HG02885 (cell line): ENCODE data around the gene RNF19B.
"Not testable (repeated sequence)": the region's sequence is repeated elsewhere in the genome, so short reads cannot be mapped to it uniquely, and the experiment has no call there.

Experiments used
- ATAC-seq: cut with Tn5 transposase; IDR thresholded peaks from one replicate; pipeline ENCODE4 v1.9.1; 2021; ENCODE audit warnings: mild to moderate bottlenecking; ENCODE audit not compliant: unreplicated experiment, poor library complexity

The RNF19B gene

DNA sequence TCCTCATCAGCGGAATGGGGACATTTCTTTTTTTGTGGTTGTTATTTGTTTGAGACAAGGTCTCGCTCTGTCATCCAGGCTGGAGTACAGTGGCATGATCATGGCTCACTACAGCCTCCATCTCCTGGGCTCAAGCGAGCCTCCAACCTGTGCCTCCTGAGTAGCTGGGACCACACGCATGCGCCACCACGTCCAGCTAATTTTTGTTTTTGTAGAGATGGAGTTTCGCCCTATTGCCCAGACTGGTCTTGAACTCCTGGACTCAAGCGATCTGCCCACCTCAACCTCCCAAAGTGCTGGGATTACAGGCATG lies 28.7 kb upstream of the RNF19B start:
- ATAC-seq, result not testable (repeated sequence)

DNA sequence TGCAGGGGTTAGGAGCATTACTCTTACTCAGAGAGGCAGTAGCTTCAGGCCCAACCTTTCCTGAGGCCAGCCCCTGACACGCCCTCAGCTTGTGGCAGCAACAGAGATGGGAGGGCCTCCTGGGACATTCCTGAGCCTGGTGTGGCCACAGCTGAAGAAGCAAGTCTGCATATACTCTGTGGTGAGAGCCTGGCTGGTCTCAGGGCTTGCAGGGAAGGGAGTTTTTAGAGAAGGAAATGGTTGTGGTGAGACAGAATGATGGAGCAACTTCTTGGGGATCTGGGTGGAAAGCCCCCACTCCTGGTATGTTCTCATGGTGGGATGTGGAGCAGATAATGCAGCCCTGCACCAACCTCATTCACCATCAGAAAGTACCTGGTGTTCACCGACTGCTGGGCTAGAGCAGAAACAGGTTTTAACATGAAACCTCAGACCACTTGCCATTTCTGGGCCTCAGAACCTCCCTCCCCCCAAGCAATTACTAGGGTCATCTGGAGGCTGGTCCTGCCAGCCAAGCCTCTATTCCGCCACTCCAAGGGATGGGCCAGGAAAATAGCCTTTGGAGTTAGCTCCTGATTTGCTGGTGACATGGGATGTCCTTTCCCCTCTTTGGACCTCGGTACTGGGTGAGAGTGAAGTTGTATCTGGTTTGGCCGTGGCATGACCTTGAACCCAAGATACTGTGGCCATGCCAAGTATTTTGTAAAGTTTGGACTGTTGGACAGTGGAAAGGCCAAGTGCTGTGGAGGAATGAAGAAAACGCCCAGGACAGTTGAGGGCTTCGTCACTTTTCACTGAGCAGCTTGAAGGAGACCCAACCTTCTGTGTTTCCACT lies 28.1 kb upstream of the RNF19B start:
- ATAC-seq, result peak; percentile 79

DNA sequence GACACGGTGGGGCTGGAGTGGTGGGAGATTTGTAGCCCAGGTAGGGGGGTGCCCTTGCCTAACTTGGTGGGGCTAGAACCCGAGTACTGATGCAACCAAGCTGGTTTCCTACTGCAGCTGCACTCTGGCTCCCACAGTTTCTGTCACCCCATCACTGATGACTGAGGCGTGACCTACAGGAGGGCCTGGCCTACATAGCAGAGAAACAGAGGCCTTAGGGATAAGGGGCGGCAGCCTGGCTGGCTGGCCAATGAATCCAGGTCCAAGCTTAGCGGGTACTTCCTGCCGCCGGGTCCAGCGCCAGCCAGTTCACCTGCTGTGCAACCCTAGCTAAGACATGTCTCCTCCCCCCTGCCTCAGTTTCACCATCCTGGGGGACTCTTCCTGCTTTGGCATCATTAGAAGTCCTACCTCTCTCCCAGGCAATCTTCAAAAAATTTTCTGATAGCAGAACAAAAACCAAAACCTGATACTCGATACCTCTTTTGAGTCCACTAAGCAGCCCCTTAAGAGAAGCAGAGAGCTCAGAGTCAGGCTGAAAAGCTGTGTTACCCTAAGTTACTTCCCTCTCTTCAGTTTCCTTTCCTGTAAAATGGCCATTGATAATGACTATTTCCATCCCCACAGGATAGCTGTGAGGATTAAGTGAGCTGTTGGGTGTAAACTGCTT lies 27.3 kb upstream of the RNF19B start:
- ATAC-seq, result peak; percentile 40

DNA sequence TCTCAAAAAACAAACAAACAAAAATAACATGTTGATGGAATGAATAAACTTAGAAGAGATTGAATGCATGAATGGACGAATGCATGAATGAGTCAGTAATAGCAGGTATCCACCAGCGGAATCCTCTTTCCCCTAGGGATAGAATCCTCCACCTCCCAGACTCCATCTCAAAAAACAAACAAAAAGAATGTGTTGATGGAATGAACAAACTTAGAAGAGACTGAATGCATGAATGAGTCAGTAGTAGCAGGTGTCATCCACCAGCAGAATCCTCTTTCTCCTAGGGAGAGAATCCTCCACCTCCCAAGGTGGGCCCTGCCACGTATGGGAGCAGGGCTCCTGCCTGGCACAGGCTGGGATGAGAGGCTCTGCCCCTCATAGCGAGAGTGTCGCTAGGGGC lies 26.8 kb upstream of the RNF19B start:
- ATAC-seq, result no peak

DNA sequence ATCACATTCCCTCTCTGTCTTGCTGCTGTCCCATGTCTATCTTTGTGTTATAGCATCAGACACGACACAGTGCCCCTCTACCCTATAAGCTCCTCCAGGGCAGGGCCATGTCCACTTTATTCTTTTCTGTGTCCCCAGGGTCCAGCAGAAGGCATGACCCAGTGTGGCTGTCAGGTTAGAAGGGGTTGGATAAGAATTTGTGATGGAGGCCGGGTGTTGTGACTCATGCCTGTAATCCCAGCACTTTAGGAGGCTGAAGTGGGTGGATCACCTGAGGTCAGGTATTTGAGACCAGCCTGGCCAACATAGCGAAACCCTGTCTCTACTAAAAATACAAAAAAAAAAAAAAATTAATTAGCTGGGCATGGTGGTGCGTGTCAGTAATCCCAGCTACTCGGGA lies 26.3 kb upstream of the RNF19B start:
- ATAC-seq, result no peak

DNA sequence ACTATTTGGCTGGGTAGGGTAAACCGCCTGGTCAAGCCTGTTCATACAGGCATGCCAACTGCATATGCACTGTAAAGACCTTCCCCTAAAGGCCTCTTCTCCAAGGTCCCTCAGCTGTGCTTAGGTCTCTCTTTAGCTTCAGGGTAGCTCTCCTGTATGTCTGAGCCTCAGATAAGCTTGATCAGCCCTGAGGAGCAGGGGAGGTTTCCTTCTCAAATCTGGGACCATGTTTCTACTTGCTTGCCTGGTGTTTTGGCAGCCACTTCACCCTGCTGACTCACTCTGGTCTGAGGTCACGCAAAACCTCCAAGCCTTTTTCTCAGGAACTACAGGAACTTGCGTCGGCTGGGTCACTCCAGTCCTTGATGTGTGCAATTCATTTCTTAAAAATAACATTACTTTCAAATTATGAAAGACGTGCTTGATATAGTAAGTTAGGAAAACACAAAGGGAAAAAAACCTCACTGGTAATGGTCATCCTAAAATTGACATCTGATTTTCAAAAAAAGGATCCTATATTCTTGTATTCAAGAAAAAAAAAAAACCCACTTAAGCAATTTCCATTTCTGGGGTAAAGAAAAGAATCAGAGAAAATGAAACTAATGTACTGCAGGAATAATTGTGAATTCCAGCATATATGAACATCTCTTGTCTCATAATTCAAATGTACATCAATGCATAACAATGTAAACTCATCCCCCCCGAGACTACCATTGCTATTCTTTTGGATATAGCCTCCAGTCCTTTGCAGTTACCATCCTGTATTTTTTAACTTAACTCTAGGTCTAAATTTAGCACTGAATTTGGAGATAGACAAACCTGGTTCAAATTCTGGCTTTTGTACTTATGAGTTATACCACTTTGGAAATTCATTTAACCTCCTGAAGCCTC lies 24.8 kb upstream of the RNF19B start:
- ATAC-seq, result no peak

DNA sequence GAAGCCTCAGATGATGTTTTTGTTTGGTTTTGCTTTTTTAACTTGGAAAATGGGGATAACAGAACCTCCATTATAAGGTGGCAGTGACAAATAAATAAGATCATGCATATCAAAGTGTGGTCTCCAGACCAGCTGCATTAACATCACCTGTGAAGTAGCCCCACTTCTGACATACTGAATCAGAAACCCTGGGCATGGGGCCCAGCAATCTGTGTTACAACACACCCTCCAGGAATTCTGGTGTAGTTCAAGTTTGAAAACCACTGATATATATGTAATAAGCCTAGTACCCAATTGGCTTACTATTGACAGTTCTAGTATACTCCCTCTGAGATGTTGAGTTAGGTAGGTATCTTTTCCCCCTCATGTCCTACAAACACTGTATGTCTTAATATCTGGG lies 24.1 kb upstream of the RNF19B start:
- ATAC-seq, result no peak

DNA sequence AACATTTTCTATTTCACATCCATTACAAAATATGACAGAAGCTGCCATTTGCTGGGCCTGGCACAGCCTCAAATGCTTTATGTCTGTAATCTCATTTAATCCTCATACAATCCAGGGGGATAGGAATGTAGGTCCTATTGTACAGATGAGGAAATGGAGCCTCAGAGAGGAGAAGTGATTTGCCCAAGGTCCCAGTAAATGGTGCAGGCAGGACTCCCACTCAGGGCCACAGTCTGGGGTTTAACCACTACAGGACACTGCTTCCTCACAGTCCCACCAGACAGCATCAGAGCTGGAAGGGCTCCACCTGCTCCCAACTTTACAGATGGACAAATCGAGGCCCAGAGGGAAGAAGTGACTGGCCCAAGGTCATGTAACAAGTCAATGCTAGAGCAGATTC lies 20.6 kb upstream of the RNF19B start:
- ATAC-seq, result no peak

DNA sequence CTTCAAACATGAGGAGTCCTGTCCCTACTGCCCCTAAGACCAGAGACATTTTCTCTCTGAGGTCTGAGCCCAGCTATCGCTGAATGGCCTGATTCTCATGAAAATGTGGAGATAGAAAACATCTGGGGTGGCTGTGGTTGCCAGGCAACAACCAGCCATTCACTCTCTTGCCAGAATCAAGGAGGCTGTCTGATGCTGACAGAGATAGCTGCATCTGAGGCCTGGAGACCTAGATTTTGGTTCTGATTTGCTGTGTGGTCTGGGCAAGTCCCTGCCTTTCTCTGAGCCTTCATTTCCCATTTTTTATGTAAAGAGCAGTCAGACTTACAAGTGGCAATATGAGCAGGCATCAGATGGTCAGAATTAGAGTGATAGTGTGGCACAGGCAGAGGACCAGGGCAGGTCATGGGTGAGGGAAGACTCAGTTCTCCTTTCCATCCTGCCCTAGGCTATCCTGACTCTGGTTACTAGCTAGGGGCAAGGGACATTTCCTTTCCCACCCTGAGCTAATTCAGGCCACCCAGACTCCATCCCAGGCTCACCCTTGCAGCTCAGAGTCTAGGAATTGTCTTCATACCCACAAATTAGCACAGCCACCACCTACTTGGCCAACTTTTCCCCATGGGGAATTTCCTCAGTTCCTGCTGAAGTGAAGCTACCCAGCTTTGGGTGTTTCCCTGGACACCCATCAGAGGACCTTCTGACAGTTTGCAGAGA lies 20.0 kb upstream of the RNF19B start:
- ATAC-seq, result no peak

DNA sequence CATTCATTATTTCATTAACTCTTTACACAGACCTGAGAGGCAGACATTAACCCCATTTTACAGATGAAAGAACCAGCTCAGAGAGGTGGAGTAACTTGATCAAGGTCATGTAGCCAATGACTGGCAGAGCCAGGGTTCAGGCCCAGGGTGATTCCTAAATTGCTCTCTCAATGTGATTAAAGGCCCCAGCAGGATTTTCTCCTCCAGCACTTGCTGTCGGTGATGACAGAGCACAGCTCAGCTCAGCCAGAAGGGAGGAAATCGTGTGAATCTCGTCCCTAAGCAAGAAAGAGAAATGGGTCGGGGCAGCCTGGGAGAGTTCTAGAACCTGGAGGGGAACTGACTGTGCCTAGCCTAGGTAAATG lies 19.5 kb upstream of the RNF19B start:
- ATAC-seq, result no peak

DNA sequence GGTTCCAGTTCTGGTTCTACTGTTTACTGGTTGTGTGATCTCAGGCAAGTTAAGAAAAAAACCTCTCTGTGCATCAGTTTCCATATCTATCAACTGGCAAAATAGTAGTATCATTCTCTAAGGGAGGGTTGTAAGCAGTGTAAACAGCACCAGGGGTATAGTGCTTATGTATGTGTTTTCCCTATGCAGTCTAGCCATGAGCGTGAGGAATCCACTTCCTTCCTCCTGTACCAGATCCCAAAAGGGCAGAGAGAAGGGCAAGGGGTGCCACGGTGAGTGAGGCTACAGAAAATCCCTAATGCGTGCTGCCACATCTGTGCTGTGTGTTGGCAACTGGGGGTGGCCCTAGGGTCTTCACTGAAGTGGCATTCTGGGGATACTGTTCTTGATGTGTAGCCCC lies 18.4 kb upstream of the RNF19B start:
- no peak for ATAC-seq

DNA sequence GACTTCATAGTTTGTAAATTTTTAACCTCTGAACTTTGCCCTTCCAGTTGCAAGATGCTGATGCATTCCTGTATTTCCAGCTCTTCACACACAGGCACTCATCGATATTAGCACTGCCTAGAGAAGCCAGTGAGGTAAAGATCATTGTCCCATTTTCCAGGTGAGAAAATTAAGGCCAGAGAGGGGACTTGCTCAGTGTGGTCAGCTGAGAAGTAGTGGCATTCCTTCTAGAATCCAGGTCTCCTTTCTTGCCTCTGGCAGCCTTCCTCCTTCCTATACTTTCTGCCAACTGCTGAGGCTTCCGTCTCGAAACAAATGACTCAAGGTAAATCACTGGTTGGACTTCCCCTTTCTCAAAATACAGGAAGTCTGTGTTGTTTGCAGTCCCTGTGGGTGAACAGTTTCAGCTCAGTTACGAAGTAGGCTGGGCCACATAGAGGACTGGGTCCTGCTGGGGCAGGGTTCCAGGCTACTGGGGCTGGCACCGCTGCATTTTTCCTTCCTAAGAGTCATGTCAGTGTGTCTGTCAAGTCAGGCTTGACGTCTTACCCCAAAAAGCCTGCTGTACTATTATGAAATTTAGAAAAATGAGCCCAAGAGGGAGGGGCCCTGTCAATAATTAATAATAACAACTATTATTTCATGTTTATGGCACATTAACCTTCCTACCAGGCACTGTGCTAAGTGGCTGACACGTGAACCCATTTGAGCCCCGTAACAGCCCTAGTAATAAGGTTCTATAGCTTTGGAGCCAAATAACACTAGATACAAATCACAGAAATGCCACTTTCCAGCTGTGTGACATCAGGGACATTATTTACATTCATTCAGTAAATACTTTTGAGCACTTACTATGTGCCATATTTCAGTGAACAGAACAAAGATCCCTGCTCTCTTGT lies 16.6 kb upstream of the RNF19B start:
- ATAC-seq, result peak; percentile 91

DNA sequence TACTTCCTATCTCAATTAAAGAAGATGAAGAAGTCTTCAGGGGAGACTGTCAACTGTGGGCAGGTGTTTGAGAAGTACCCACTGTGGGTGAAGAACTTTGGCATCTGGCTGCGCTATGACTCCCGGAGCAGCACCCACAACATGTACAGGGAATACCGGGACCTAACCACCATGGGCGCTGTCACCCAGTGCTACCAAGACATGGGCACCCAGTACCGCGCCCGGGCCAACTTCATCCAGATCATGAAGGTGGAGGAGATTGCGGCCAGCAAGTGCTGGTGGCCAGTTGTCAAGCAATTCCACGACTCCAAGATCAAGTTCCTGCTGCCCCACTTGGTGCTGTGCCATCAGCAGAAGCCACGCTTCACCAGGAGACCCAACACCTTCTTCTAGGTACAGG lies 15.5 kb upstream of the RNF19B start:
- ATAC-seq, result no peak

DNA sequence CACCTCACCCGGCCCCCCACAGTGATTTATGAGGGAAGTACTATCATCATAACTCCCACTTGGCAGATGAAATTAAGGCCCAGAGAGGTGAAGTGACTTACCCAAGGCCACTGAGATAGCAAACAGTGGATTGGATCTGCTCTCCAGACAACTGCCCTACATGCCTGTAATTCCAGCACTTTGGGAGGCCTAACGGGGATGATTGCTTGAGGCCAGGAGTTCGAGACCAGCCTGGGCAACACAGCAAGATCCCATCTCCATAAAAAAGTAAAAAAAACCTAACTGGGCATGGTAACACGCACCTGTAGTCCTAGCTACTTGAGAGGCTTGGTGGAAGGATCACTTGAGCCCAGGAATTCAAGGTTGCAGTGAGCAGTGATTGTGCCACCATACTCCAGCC lies 14.2 kb upstream of the RNF19B start:
- ATAC-seq, result no peak

DNA sequence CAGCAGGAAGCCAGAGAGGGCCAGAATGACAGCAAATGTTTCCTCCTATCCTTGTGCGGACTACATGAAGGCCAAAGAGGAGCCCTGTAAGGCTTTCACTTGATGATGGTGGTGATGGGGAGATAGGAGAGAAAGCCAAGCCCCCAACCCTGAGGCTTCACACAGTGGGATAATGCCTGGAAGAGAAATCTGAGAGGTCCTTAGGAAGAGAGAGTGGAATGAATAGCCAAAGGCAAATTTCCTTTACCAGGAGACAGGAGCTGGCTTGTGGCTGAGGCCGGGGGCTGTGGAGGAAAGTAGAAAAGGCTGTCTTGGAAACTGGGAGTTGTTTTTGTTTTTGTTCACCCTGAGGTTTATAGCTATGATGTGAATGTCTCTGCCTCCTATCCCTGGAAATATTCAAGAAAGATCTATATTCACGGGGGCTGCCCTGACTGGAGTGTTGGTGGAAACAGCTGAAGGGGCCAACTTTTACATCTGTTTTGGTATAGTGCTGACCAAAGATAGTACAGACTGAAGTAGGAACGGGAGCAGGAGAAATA lies 13.0 kb upstream of the RNF19B start:
- no peak for ATAC-seq

DNA sequence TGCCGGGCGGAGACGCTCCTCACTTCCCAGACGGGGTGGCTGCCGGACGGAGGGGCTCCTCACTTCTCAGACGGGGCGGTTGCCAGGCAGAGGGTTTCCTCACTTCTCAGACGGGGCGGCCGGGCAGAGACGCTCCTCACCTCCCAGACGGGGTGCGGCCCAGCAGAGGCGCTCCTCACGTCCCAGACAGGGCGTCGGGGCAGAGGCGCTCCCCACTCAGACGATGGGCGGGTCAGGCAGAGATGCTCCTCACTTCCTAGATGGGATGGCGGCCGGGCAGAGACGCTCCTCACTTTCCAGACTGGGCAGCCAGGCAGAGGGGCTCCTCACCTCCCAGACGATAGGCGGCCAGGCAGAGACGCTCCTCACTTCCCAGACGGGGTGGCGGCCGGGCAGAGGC lies 10.4 kb upstream of the RNF19B start:
- not testable (repeated sequence) for ATAC-seq

DNA sequence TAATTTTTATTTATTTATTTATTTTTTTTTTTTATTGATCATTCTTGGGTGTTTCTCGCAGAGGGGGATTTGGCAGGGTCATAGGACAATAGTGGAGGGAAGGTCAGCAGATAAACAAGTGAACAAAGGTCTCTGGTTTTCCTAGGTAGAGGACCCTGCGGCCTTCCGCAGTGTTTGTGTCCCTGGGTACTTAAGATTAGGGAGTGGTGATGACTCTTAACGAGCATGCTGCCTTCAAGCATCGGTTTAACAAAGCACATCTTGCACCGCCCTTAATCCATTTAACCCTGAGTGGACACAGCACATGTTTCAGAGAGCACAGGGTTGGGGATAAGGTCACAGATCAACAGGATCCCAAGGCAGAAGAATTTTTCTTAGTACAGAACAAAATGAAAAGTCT lies 8.8 kb upstream of the RNF19B start:
- ATAC-seq, result not testable (repeated sequence)

DNA sequence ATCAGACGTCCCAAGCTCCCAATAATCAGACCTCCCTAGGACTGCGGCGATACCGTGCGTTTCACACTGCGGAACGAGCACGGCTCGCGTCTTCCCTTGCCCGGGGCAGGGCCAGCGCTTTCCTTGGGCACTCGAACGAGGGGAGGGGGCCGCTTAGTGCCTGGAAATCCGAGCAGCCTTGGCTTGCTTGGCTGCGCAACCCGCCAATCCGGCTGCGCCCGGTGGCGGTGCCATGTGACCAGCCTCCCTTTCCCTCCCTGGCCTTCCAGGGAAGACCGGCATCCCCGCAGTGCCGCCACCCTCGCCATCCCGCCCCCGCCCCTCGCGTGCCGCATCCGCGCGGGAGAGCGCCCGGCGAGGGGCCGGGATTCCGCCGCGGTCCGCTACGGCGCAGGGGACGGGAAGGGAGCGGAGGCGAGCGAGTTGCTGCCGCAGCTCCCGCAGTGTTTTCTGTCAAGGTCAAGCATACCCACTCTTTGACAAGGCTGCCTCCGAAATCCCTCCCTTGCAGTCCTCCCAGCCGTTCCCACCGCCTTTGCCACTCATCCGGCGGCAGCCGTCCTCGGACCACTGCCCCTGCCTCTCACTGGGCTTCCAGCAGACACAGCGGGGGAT lies 8.3 kb upstream of the RNF19B start:
- ATAC-seq, result no peak

DNA sequence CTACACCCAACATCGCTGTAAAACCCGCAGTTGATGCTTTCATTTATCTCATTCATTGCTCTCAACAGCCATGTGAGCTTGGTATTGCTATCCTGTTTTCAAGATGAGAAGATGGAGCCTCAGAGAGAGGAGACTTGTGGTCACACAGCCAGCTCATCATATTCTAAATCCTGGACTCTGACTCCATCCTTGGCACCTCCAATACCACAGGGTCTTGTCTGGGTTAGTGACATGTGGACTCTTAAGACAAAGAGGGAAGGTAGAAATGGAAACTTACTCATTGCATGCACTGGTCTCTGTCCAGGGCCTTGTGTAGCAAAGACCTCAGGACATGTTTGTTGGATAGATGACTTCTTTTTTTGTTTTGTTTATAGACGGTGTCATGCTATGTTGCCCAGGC lies 7.0 kb upstream of the RNF19B start:
- ATAC-seq, result no peak
